KBM-7 (cell line): Measurements from ENCODE around the gene ETFA.

Experiments
- DNase-seq: peaks from one replicate; pipeline ENCODE4 v3.0.0-alpha.2; 2015
- in situ Hi-C: fragments of 300-500 bp; cut with MboI; formaldehyde crosslinking; loops from 2 replicates; pipeline ENCODE4 v1.14.3; 2020; ENCODE audit warnings: low sequenced_read_pairs, low pct_unique_long_range_greater_than_20kb, mixed read lengths

Gene ETFA

DNA sequence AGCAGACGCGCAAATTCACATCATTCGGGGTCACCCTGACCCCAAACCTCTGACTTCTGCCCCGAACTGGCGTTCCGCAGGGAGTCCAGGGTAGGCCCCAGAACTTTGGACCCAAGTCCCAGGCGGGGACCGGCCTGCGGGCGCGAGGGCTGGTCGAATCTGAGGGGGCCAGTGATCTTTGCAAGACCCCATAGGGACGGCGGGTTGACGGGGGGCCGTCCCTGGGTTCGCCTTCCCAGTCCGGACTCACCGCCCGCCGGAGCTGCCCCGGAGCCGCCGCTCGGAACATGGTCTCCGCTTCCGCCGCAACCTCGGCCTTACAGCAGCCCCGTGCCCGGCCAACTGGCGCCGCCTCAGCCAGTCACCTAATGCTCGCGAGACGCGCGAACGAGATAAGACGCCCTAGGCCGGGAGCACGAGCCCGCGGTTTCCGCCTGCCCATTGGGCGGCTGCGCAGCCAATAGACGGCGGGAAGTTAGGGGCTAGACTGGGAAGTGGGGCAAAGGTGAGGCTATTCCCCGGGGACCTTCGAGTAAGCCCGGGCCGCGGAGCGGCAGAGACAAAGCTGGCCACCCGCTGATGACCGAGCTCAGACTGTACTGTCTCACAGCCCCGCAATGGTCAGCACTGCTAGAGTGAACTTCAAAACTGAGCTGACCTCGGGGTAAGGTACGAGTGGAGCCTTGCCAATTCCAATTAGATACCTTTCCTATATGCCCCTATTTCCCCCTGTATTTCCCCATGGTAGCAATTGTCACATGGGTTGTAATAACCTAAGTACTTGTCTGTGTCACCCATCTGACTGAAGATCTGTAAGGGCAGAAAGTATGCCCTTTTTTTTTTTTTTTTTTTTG lies at the start of gene ETFA:
TSS of gene ETFA (minus strand) at position 370 of the 854 bp plus-strand sequence. CDS start at position 289, 81 bp downstream.
- in situ Hi-C loops: no loop called here

DNA sequence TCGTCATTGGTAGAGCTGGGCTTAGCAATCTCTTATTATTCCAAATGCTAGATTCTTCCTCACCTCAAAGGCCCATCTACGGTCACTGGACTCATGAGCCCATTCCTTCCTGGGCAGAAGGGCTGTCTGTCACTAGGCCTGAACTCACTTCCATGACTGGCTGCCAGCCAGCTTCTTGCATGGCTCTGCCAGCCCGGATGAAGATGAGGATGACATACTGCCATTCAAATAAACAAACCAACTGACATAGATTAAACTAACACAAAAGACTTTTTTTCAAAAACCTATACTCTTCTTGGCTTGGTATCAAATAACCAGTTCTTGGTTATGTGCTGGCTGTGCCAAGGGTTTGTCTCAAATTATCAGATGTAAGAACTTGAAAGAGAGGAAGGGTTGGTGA lies 49.1 kb upstream of the ETFA start:
- in situ Hi-C loops: no loop called here

More for the DNA sequence above, at the start of gene ETFA:
- peak; percentile 99 for DNase-seq

DNA sequence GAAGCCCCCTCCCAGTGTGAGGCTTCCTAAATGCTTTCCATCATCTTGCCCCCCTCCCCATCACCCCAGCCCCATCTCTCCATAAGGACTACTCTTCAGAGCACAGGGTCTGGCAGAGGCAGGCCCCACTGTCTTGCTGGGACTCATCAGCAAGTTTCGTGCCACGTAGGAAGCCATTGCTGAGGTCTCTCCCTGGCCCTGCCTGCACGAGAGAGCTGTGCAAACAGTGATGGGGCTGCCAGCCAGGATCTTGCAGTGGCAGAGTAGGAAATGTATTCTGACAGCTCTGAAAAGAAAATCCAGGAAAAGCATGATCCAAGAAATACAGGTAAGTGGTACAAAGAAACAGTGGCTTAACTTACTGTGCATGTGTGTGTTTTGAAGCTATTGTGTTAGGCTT lies 47.9 kb upstream of the ETFA start:
- in situ Hi-C loops: no loop called here
- no peak for DNase-seq

More for the DNA sequence above, 49.1 kb upstream of the ETFA start:
- DNase-seq: no peak

DNA sequence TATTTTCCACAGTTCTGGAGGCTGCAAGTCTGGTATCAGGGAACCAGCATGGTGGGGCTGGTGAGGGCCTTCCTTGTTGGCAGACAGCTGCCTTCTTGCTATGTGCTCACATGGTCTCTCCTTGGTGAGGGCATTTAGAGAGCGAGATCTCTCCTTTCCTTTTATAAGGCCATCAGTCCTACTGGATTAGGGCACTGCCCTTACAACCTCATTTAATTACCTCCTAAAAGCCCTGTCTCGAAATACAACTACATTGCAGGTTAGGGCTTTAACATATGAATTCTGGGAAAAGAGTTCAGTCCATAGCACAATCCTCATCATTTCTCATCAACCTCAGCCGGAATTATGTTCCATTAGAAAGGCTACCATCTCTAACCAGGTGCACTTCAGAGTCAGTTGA lies 47.2 kb upstream of the ETFA start:
- no peak for DNase-seq
- in situ Hi-C loops: no loop called here

DNA sequence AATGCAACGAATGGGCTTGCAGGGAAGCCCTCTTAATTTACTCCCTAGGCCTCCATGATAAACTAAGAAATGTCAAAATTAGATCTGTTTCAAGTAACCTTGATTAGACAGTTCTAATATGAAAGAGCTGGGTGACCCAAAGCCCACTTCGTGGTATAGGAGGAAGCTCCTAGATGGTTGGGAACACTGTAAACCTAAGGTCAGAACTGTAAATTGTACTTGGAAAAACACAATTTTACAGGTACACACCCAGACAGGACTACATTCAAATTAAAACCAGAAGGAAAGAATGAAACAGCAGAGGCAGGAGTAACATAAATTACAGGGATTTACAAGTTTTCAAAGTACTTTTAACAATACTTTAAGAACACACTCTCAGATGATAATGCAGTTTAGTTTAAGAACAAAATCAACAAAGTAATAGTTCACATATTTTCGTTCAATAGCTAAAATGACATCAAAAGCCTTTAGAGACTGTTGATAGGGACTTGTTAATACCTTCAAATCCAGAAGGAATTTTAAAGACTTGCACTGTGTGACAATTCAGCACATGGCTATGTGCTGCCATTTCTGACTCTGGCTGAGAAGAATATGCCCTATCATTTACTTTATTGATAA lies 43.7 kb upstream of the ETFA start:
- DNase-seq: no peak
- in situ Hi-C loops: no loop called here

DNA sequence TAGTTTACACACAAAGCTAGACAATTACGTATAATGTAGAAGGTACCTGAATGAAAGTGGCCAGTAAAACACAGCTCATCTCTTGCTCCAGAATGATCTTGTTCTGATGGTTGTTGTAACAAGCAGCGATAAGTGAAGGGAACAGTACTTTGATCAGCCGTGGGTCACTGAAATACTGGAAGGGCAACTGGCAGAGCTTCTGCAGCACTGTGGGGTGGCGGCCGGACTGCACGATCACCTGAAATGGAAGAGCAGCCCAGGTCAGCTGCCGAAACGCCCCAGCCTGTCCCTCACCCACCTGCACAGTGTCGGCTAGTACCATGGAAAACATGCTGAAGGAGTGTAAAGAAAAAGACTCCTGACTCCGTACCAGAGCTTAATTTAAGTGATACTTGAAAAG lies 42.6 kb upstream of the ETFA start:
- in situ Hi-C loops: no loop called here
- no peak for DNase-seq

DNA sequence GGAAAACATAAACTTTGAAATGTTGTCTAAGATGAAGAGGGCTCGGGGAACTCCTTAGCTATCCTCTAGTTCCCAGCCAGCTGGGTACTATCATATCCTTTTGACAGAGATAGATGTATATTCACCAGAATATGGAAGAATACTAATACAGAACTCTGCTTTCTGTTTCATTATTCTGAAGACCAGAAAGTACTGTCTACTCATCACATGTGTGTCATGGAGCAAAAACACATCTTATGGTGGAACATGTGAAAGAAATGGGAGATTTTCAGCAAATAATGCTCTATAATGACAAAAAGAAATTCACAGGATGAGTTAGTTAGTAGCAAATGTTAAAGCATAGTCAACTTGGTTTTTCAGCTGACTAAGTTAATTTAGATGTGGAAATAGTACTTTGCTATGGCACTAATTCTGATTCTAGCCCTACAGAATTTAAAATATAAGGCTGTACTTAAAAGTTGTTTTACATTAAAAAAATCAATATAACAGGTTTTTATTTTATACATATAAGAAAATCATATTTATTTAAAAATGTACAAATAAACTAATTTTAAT lies 41.8 kb upstream of the ETFA start:
- no peak for DNase-seq
- in situ Hi-C loops: no loop called here

DNA sequence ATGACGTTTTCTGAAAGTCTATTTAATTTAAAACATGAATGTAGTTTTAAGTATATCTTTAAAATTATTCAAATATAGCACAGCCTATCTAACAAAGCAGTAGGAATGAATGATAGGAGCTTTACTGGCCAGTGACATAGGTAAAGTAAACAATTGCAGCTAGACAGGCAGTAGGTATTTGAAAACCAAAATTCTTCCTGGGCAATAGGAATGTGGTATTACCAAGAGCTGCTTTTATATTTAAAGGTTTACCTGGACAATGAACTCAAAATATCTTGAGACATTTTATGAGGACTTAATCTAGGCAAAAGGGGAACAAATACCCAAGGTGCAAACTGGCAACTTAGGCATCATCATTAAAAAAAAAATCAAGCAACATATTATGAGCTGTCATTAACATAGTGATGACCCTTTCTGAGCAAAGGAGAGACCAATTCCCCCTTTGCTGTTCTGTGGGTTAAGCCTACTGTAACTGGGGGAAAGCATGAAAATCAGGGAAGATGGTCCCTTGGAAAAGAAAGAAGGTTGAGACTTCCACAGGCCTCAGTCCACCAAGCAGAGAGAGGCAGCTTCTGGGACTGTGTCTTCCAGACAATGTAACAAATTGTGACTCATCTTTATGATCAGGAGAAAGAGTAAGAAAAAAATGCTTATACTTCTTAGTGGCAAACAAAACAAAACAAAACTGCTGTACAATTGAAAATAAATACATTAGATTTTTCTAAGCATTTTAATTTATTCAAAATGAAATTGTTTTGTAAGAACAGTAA lies 38.2 kb upstream of the ETFA start:
- in situ Hi-C loops: no loop called here

DNA sequence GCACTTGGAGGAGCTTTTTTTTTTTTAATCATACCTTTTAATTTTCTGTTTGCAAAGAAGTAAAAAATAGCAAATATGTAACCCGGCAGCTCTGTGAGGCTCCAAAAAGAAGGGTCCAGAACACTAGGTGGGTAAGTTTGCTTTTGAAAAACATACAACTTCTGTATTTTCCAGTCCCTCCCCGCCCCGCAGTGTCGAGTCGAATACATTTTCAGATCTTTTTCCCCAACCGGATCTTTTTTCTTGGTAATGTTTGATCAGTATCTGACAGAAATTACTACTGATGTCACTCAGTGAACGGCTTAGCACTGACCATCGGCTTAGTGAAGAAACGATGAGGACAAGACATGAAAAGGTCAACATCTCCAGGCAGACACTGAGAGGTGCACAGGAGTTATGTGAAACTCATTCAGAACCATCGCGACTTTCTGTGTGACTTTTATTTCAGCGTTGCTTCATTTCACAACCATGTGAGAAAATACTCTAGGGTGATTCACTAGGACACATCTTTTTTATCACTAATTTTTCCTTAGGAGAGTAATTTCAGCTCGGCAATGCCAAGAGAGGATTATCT lies 36.3 kb upstream of the ETFA start:
- no peak for DNase-seq
- in situ Hi-C loops: no loop called here

More for the DNA sequence above, 38.2 kb upstream of the ETFA start:
- DNase-seq: no peak

DNA sequence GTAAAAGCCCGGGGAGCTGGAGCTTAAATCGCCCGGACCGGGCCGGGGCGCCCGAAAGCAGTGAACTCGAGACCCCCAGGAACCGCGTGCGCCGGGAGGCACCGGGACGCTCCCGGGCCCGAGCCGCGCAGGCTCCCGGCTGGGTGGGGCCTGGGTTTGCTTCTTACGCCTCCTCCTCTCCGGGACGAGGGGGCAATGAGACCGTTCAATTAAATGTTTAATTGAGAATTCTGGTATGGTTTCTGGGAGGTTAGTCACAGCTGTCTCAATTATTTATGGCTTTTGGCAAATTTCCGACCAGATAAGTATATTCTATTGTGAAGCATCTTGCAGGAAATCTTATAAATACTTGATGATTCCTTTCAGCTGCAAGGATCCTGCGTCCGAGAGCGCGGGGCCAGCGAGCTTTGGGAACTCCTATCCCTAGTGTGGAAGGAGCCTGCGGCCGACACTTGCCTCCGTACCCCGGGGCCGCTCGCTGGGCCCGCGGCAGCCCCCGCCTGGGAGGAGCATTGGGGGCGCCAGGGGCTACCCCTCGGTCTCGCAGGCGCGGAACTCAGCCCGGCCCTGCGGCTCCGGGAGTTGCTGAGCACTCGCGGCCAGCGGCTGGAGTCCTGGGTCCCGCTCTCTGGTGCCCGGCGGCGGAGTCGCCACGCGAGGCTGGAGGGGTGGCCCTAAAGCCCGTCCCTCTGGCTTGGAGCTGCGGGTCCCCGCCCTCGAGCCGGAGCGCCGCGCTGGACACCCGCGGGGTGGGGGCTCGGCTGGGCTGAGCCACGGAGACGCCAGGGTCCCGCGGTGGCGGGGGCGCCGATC lies 35.6 kb upstream of the ETFA start:
- in situ Hi-C loops: no loop called here
- no peak for DNase-seq

DNA sequence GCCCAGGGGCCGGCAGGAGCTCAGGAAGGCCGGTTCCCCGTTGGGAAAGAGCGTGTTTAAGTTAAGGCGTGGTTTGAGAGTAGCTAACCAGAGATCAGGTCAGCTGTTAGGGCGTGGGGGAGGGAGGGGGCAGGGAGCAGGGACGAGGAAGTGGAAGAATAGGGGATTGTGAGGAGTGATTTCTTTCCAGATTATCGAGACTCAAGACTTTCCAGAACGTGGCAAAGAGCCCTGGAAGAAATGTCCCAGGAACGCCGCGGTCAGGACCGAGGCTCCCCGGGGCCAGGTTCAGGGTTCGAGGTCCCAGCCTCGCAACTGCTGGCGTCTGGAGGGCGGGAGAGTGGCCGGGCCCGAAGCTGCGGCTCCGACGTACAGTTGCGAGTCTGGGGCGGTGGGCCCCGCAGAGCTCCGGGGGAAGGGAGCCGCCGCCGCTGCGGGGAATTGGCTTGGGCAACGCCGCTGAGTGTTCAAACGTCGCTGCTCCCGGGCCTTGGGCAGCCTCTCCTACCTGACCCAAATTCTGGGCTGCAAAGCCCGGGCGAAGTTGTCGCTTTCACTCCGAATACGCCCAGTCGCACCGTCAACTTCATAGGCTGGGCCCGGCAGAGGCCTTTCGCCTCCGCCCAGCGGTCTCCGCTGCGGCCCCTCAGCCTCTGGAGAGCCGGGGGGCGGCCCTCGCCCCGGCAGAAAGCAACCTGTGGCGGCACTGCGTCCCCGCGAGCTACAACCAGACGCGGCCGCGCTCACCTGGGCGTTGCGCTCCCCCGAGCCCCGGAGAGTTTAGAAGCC lies 34.8 kb upstream of the ETFA start:
- no peak for DNase-seq
- in situ Hi-C loops: no loop called here

DNA sequence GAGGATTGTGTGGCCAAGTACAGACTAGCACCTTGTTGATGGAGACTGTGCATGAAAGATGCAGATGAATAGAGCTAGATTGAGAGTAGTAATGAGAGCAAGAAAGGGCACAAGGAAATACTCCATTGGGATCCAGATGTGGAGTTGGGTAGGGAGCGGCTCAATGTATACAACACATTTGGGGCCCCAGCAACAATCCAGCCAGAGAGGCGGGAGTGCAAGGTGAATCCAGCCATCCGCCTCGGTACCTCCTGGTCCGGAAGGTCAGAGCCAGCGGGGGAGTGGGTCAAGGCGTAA lies 34.3 kb upstream of the ETFA start:
- no peak for DNase-seq
- in situ Hi-C loops: no loop called here

DNA sequence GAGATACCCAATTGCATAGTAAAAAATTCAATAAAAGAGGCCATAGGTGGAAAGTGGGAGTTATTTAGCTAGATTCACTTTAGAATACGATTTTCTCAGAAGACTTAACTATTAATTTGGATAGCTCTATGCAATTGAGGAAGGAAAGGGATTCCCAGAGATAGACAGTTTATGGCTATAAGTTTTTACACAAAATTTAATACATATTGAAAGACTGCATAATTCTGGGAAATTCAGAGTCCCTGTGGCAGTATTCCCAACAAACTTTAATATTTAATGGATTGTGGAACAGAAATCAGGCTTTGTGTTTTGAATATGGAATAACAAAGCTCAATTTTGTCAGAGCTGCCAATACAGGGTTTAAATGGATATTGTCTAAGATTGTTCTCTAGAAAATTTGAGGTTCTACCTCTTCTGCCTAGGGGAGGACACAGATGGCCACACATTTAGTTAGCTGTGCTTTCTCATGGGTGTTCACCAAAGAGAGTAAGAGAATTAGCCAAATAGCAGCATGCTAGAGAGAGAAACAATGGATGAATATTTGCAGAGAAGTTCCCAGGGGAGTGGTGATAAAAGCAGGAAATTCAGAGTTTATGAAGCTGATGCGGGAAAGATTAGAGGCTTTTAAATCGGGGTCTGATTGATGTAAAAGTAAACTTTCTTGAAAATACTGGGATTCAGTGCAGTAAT lies 33.8 kb upstream of the ETFA start:
- in situ Hi-C loops: no loop called here
- DNase-seq: no peak

DNA sequence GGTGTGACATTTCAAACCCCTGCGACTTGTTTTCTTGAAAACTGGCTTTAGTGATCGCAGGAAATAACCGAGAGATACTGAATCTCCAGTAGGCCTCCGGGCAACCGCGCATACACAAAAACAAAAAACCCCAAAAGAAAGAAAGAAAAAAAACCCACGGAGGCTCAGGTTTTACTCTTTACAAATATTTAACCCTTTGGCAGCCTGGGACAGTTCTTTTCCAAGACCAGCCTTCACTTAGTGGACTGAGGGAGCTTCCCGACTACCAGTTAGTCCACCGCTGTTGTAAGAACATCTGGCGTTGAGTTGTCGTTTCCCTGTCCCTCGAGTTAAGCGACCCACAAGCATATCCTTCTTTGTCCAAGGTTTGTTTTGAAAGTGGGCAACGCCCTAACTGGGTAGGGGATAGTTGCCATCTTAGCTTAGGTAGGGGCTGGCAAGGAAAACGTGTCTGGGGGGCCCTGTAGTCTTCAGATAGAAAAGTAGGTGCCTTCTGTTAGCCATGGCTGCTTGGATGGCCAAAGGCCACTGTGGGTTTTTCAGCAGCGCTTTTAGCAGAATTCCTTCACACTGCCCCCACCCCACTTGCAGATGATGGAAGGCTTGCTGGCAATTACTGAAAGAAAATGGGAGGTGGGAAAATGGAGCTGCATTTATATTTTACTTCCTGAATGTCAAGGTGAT lies 32.2 kb upstream of the ETFA start:
- in situ Hi-C loops: no loop called here
- DNase-seq: no peak

DNA sequence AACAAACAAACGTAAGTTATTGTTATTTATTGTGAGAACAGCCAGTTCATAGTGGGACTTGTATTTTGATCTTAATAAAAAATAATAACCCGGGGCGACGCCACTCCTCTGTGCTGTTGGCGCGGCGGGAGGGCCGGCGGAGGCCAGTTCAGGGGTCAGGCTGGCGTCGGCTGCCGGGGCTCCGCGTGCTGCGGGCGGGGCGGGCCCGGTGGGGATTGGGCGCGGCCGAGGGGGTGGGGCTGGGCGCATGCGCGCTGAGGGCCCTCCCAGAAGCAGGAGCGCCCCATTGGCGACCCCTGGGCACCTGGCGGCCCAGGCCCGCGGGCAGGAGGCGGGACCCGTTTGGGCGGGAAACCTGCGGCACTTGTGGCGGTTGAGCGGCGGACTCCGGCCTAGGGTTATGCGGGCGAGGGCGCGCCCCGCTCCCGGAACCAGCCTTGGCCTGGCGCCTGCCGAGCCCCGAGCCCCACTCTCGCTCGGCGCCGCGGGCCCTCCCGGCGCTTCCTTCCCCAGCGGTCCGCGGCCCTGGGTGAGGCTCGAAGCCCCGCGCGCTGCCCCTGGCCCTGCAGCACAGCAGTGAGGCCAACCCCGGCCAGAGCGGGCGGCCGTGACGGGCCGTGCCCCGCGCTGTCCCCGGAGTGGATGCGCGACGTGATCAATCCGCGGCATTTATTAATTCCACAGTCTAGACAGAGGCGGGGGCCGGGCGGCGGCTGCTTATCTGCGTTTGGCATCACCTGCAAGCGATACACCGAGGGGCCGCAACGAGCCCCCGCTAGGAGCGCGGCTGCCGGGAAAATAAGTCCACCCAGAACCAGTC lies 31.3 kb upstream of the ETFA start:
- in situ Hi-C loops: no loop called here
- no peak for DNase-seq

DNA sequence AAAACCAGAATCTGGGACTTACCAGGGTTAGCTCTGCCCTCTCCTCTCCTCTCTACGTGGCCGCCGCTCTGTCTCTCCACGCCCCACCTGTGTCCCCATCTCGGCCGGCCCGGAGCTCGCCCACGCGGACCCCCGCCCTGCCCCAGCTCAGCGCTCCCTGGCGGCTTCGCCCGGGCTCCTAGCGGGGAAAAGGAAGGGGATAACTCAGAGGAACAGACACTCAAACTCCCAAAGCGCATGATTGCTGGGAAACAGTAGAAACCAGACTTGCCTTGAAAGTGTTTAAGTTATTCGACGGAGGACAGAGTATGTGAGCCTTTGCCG lies 30.8 kb upstream of the ETFA start:
- DNase-seq: no peak
- in situ Hi-C loops: no loop called here
